ENCODE data around the gene COL4A2.

- TF ChIP-seq POLR2AphosphoS5 (IDR thresholded peaks at IDR 0.05; ENCODE audit: low read depth, low read length) (no peak), POLR2A (IDR thresholded peaks at IDR 0.05; ENCODE audit: borderline replicate concordance, extremely low read depth, insufficient read depth, insufficient read length) (no peak), CTCF (IDR thresholded peaks at IDR 0.05 in 2 of 3, conservative IDR thresholded peaks at IDR 0.05 in 1 of 3; ENCODE audit: borderline replicate concordance in 1 of 3, insufficient read depth in 1 of 3, low read depth in 2 of 3, low read length in 2 of 3) (no peak), EZH2phosphoT487 (IDR thresholded peaks at IDR 0.05; ENCODE audit: borderline replicate concordance) (no peak), MAX (IDR thresholded peaks at IDR 0.05) (no peak), EZH2 (IDR thresholded peaks at IDR 0.05) (no peak), ZBTB33 (IDR thresholded peaks at IDR 0.05; ENCODE audit: extremely low read depth, insufficient replicate concordance, low read length) (no peak), YY1 (IDR thresholded peaks at IDR 0.05; ENCODE audit: extremely low read depth, insufficient replicate concordance, low read depth, low read length) (no peak), SP1 (IDR thresholded peaks at IDR 0.05; ENCODE audit: low read depth) (no peak), ZNF274 (IDR thresholded peaks at IDR 0.05; ENCODE audit: low read depth, low read length) (no peak), REST (IDR thresholded peaks at IDR 0.05; ENCODE audit: low read depth) (no peak), SIN3A (IDR thresholded peaks at IDR 0.05; ENCODE audit: low read depth) (no peak), FOSL1 (IDR thresholded peaks at IDR 0.05; ENCODE audit: low read depth) (no peak), EGR1 (IDR thresholded peaks at IDR 0.05; ENCODE audit: low read depth) (no peak)
Observed at GRCh38 chr13:110264685-110265275, 42.3 kb upstream of the COL4A2 start.
